Measurements from ENCODE around the gene MFSD12. TPM values are rescaled to one million over a fixed set of nuclear protein-coding genes. Genes with fewer than 3 reads are reported as not detected.

The MFSD12 gene
- total and polyA plus RNA-seq, 2 experiments from 2014 or later, result 35.3 to 91.1 TPM

- TF ChIP-seq ZNF462 (CRISPR knock-in tag; IDR thresholded peaks at IDR 0.05) (no peak), ZNF331 (CRISPR knock-in tag; IDR thresholded peaks at IDR 0.05; ENCODE audit: low read depth) (no peak), ZNF114 (CRISPR knock-in tag; IDR thresholded peaks at IDR 0.05) (no peak), EZH2 (IDR thresholded peaks at IDR 0.05; ENCODE audit: low read depth, unreplicated experiment) (no peak), STAT1 (IDR thresholded peaks at IDR 0.05; ENCODE audit: unreplicated experiment) (no peak), POLR2AphosphoS5 (IDR thresholded peaks at IDR 0.05; ENCODE audit: low read depth) (no peak), CTCF (conservative IDR thresholded peaks at IDR 0.05; ENCODE audit: low read depth in 2 of 2) (no peak)
Observed at GRCh38 chr19:3565139-3565538, 7.8 kb upstream of the MFSD12 start (continued).

Data from GM23338 (cell line).